Upper lobe of left lung (tissue), 4 donors: ENCODE results near the gene CTBP1.

Experiments
- CTCF ChIP-seq, 6 experiments: fragments of 450-650 bp in 4 of 6; fragments of 200-600 bp in 2 of 6; sonication (generic) in 2 of 6; IDR thresholded peaks; one replicate each; pipeline ENCODE4 v1.5.1; 2016 to 2019; ENCODE audit warnings: antibody characterized with exemption in 6 of 6
- EP300 ChIP-seq, 4 donors: sonication (generic); formaldehyde crosslinking; IDR thresholded peaks; one replicate each; pipeline ENCODE4 v1.5.1; 2017; ENCODE audit warnings: antibody characterized with exemption in 4 of 4, control low read depth in 2 of 4
- POLR2A ChIP-seq, 4 donors: fragments of 450-650 bp; IDR thresholded peaks; one replicate each; pipeline ENCODE4 v1.5.1; 2016 to 2017; ENCODE audit warnings: antibody characterized with exemption in 4 of 4, mild to moderate bottlenecking in 2 of 4

- no peak for TF ChIP-seq POLR2A (IDR thresholded peaks at IDR 0.05)
- no peak for TF ChIP-seq CTCF (IDR thresholded peaks at IDR 0.05)
- no peak for TF ChIP-seq EP300 (IDR thresholded peaks at IDR 0.05)
Observed at GRCh38 chr4:1171311-1172227, 77.4 kb downstream of the CTBP1 start.
